IMR-90 (cell line): ENCODE data around the gene MS4A18. TPM values are rescaled to one million over a fixed set of nuclear protein-coding genes. Genes with fewer than 3 reads are reported as not detected.

Source experiments
- ATAC-seq: fragments of 200-7000 bp; cut with Tn5 transposase; 2 replicates; pipeline ENCODE4 v1.9.1; 2020; ENCODE audit warnings: low read depth, mild to moderate bottlenecking, moderate library complexity
- BruUV-seq: library from RNA; stranded (reverse); fragments of 400-500 nt; replicated peaks from 2 replicates; lab custom pipeline; 2021; lab: Mats Ljungman, UMichigan
- CTCF ChIA-PET: fragments of 300-600 bp; formaldehyde crosslinking; extraction: SDS; loops from one replicate; lab custom pipeline; 2021; ENCODE audit warnings: antibody characterized with exemption; lab: Yijun Ruan, JAX
- POLR2A ChIA-PET: fragments of 300-600 bp; sonication (Branson Sonifier 250); formaldehyde crosslinking; loops from one replicate; lab custom pipeline; 2022; ENCODE audit warnings: antibody characterized with exemption; ENCODE audit not compliant: unreplicated experiment; lab: Charles Lee
- DNase-seq: peaks from one replicate; pipeline ENCODE4 v3.0.0; 2013
- H2AFZ ChIP-seq: replicated peaks from 2 replicates; pipeline ENCODE3; 2013; ENCODE audit warnings: low read length, mild to moderate bottlenecking; ENCODE audit not compliant: poor library complexity
- H2AK5ac ChIP-seq: 2 replicates; pipeline ENCODE4 v1.6.1; 2013; ENCODE audit warnings: low read depth, low read length, inconsistent platforms
- H2AK9ac ChIP-seq: replicated peaks from 2 replicates; pipeline ENCODE3; 2013; ENCODE audit warnings: mild to moderate bottlenecking, low read depth, low read length, moderate library complexity; ENCODE audit not compliant: poor library complexity
- H2BK120ac ChIP-seq: 2 replicates; pipeline ENCODE4 v1.6.1; 2013; ENCODE audit warnings: low read depth, low read length, inconsistent platforms
- H2BK15ac ChIP-seq: 3 replicates; pipeline ENCODE4 v1.6.1; 2013; ENCODE audit warnings: low read depth, low read length, inconsistent platforms
- H2BK20ac ChIP-seq: 2 replicates; pipeline ENCODE4 v1.6.1; 2013; ENCODE audit warnings: low read depth, mild to moderate bottlenecking, inconsistent platforms, low read length, moderate library complexity
- H2BK5ac ChIP-seq: 2 replicates; pipeline ENCODE4 v1.6.1; 2013; ENCODE audit warnings: mild to moderate bottlenecking, low read depth, low read length, inconsistent platforms; ENCODE audit not compliant: poor library complexity, severe bottlenecking
- H3K14ac ChIP-seq: replicated peaks from 2 replicates; pipeline ENCODE4 v1.6.1; 2013; ENCODE audit warnings: low read depth, low read length, inconsistent platforms
- H3K18ac ChIP-seq: 2 replicates; pipeline ENCODE4 v1.6.1; 2013; ENCODE audit warnings: low read depth, low read length, control low read depth
- H3K23ac ChIP-seq: 2 replicates; pipeline ENCODE4 v1.6.1; 2013; ENCODE audit warnings: low read depth, low read length, inconsistent platforms
- H3K27ac ChIP-seq: 2 replicates; pipeline ENCODE4 v1.5.1; 2013; ENCODE audit warnings: mild to moderate bottlenecking, control low read depth, low read length; ENCODE audit not compliant: insufficient read depth
- H3K27me3 ChIP-seq: 2 replicates; pipeline ENCODE4 v1.6.1; 2013; ENCODE audit warnings: low read length; ENCODE audit not compliant: control insufficient read depth, insufficient read depth
- H3K36me3 ChIP-seq: 2 replicates; pipeline ENCODE4 v1.6.1; 2013; ENCODE audit warnings: low read length, mixed read lengths; ENCODE audit not compliant: control insufficient read depth, insufficient read depth
- H3K4ac ChIP-seq: 2 replicates; pipeline ENCODE4 v1.6.1; 2013; ENCODE audit warnings: low read depth, low read length, inconsistent platforms
- H3K4me1 ChIP-seq: 2 replicates; pipeline ENCODE4 v1.6.1; 2013; ENCODE audit warnings: low read length, mixed read lengths; ENCODE audit not compliant: control insufficient read depth, insufficient read depth
- H3K4me2 ChIP-seq: 2 replicates; pipeline ENCODE4 v1.6.1; 2013; ENCODE audit warnings: low read depth, mild to moderate bottlenecking, control low read depth, low read length, moderate library complexity
- H3K4me3 ChIP-seq: 2 replicates; pipeline ENCODE4 v1.5.1; 2013; ENCODE audit warnings: low read depth, mild to moderate bottlenecking, control low read depth, low read length, moderate library complexity; ENCODE audit not compliant: insufficient read depth
- H3K56ac ChIP-seq: 2 replicates; pipeline ENCODE4 v1.6.1; 2013; ENCODE audit warnings: low read length, inconsistent platforms; ENCODE audit not compliant: insufficient read depth; ENCODE audit errors: extremely low read depth
- H3K79me1 ChIP-seq, 2 experiments: 2 replicates each; pipeline ENCODE4 v1.6.1; 2013; ENCODE audit warnings: low read length in 2 of 2, inconsistent platforms in 1 of 2, low read depth in 1 of 2
- H3K9ac ChIP-seq: 2 replicates; pipeline ENCODE4 v1.6.1; 2013; ENCODE audit warnings: low read depth, low read length, control low read depth
- H3K9me1 ChIP-seq: 2 replicates; pipeline ENCODE4 v1.6.1; 2013; ENCODE audit warnings: low read length, inconsistent platforms; ENCODE audit not compliant: insufficient read depth
- H3K9me3 ChIP-seq: 2 replicates; pipeline ENCODE4 v1.6.1; 2013; ENCODE audit warnings: low read length; ENCODE audit not compliant: control insufficient read depth, insufficient read depth
- H4K20me1 ChIP-seq: 2 replicates; pipeline ENCODE4 v1.6.1; 2013; ENCODE audit warnings: low read length, inconsistent platforms; ENCODE audit not compliant: insufficient read depth
- H4K5ac ChIP-seq: 2 replicates; pipeline ENCODE4 v1.6.1; 2013; ENCODE audit warnings: mild to moderate bottlenecking, low read depth, low read length, control low read depth
- H4K8ac ChIP-seq, 2 experiments: 2 replicates each; pipeline ENCODE4 v1.6.1; 2013; ENCODE audit warnings: low read depth in 2 of 2, low read length in 2 of 2, control low read depth in 1 of 2, inconsistent platforms in 1 of 2
- H4K91ac ChIP-seq: 2 replicates; pipeline ENCODE4 v1.6.1; 2013; ENCODE audit warnings: low read depth, low read length, inconsistent platforms; ENCODE audit not compliant: insufficient read depth
- BHLHE40 ChIP-seq: fragments of 150-350 bp; IDR thresholded peaks from 2 replicates; pipeline ENCODE4 v1.6.1; 2016; ENCODE audit warnings: mild to moderate bottlenecking, low read depth, low read length
- CHD1 ChIP-seq: IDR thresholded peaks from 2 replicates; pipeline ENCODE4 v1.6.1; 2012; ENCODE audit warnings: low read depth, low read length, improper control_type of control experiment
- FOS ChIP-seq: fragments of 150-350 bp; IDR thresholded peaks from 2 replicates; pipeline ENCODE4 v1.6.1; 2016; ENCODE audit warnings: low read depth, low read length
- MAFK ChIP-seq: IDR thresholded peaks from 2 replicates; pipeline ENCODE4 v1.6.1; 2012; ENCODE audit warnings: low read depth, low read length, improper control_type of control experiment
- MAZ ChIP-seq: IDR thresholded peaks from 2 replicates; pipeline ENCODE4 v1.6.1; 2012; ENCODE audit warnings: low read depth, mild to moderate bottlenecking, low read length, improper control_type of control experiment, moderate library complexity, borderline replicate concordance
- MXI1 ChIP-seq: IDR thresholded peaks from 2 replicates; pipeline ENCODE4 v1.6.1; 2012; ENCODE audit warnings: low read depth, mild to moderate bottlenecking, low read length, moderate library complexity, borderline replicate concordance
- NFE2L2 ChIP-seq: fragments of 150-350 bp; IDR thresholded peaks from 2 replicates; pipeline ENCODE4 v1.6.1; 2016; ENCODE audit warnings: low read depth, mild to moderate bottlenecking, low read length
- POLR2A ChIP-seq: IDR thresholded peaks from 2 replicates; pipeline ENCODE4 v1.6.1; 2012; ENCODE audit warnings: mild to moderate bottlenecking, low read depth, low read length
- RCOR1 ChIP-seq: IDR thresholded peaks from 2 replicates; pipeline ENCODE4 v1.6.1; 2012; ENCODE audit warnings: mild to moderate bottlenecking, low read length, improper control_type of control experiment; ENCODE audit not compliant: insufficient replicate concordance
- RFX5 ChIP-seq: IDR thresholded peaks from 2 replicates; pipeline ENCODE4 v1.8.0; 2012; ENCODE audit warnings: low read depth, mild to moderate bottlenecking, low read length, moderate library complexity
- SMC3 ChIP-seq: fragments of 150-350 bp; IDR thresholded peaks from 2 replicates; pipeline ENCODE4 v1.6.1; 2016; ENCODE audit warnings: low read depth, mild to moderate bottlenecking, antibody characterized with exemption, low read length, moderate library complexity
- WGBS, 2 experiments: methylation state at CpG; one replicate each; pipeline versions ENCODE4 v1.1.5 to v1.1.7; 2013; ENCODE audit warnings: missing lambda C conversion rate in 2 of 2; ENCODE audit not compliant: insufficient read length in 1 of 2; ENCODE audit errors: extremely low coverage in 2 of 2; 5-methylcytosine and 5-hydroxymethylcytosine counted together
- dilution Hi-C: fragments of 300-500 bp; cut with HindIII; formaldehyde crosslinking; loops from one replicate; pipeline ENCODE4 v1.14.3; 2018; ENCODE audit warnings: low sequenced_read_pairs; ENCODE audit not compliant: unreplicated experiment
- in situ Hi-C: fragments of 300-500 bp; cut with MboI; formaldehyde crosslinking; loops from 3 replicates; pipeline ENCODE4 v1.14.3; 2019; ENCODE audit warnings: low sequenced_read_pairs, inconsistent platforms, mixed read lengths
- intact Hi-C: fragments of 100-400 bp; cut with micrococcal nuclease; formaldehyde crosslinking; loops from 2 replicates; pipeline ENCODE4 v1.10.0; 2022
- polyA plus RNA-seq, 3 experiments: library from polyadenylated mRNA; depleted of rRNA; stranded (reverse); fragments of >200 nt; gene quantifications; 2 replicates each; pipeline ENCODE4 v1.2.3, GENCODE V29; 2012; ENCODE audit warnings: low replicate concordance in 1 of 3
- total RNA-seq: library from RNA; depleted of rRNA; stranded (reverse); fragments of >200 nt; gene quantifications from 2 replicates; pipeline ENCODE4 v1.2.3, GENCODE V29; 2012
- TF ChIP-seq, protein P1 (sequence below): conservative IDR thresholded peaks from 2 replicates; pipeline ENCODE4 v1.5.1; 2012; ENCODE audit warnings: mild to moderate bottlenecking, low read depth, low read length, improper control_type of control experiment
- TF ChIP-seq, protein P2 (sequence below): fragments of 150-350 bp; IDR thresholded peaks from 2 replicates; pipeline ENCODE4 v1.6.1; 2017; ENCODE audit warnings: mild to moderate bottlenecking, antibody characterized with exemption, low read length, low read depth
- TF ChIP-seq, protein P3 (sequence below): fragments of 150-350 bp; IDR thresholded peaks from 2 replicates; pipeline ENCODE4 v1.6.1; 2016; ENCODE audit warnings: low read depth, mild to moderate bottlenecking, low read length, moderate library complexity, borderline replicate concordance

The MS4A18 gene
- total and polyA plus RNA-seq, 2 of the 4 experiments (the other 2 are of a cell fraction) = not detected

DNA sequence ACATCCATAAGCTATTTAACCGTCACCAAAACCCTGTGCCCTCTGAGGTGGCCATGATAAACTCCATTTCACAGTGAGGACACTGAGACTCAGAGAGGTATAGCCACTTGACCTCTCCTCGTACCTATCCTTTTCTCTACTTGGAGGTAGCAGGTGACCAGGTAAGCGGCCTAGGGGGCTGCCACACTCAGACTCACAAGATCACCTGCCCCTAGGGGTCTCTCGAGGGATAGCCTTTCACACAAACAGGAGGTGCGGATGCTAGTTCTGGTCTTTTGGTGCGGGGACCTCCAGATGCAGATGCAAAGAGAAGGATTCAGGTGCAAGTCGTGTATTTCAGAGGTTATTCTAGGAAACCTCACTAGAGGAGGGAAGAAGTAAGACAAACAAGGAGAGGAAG, 14.6 kb downstream of the MS4A18 start:
- Histone ChIP-seq H2AFZ (no peak overlapping the region), H3K4me2 (no peak overlapping the region), H3K14ac (no peak overlapping the region), H3K18ac (no peak overlapping the region), H2AK9ac (no peak overlapping the region), H3K56ac (no peak overlapping the region), H3K9me1 (no peaks in the 10 kb centered on the region), H3K9ac (no peak overlapping the region), H2BK20ac (no peak overlapping the region), H2BK15ac (no peak overlapping the region), H3K23ac (no peak overlapping the region), H3K79me1 (no peaks in the 10 kb centered on the region), H3K4me1 (no peaks in the 10 kb centered on the region), H3K27ac (no peak overlapping the region), H3K36me3 (no peaks in the 10 kb centered on the region), H3K9me3 (no peaks in the 10 kb centered on the region), H4K91ac (no peak overlapping the region), H2AK5ac (no peak overlapping the region), H2BK5ac (no peak overlapping the region), H4K8ac (no peak overlapping the region), H2BK120ac (no peak overlapping the region), H4K5ac (no peak overlapping the region), H4K20me1 (no peaks in the 10 kb centered on the region), H3K4ac (no peak overlapping the region), H3K27me3 (no peaks in the 10 kb centered on the region), H3K4me3 (no peak overlapping the region)
- 20% methylated on average over 2 of the region's 7 CpGs; no CpG with 5 or more reads in 1 of the 2 experiments for WGBS, 2 experiments
- dilution Hi-C loops (no loop called here), in situ Hi-C loops (no loop called here), intact Hi-C loops (no loop called here)
- POLR2A ChIA-PET = no interaction called here
- no TSS peak for BruUV-seq
- no peak for ATAC-seq
- no peak for DNase-seq
- TF ChIP-seq MAFK (no peak), MAZ (no peak), CHD1 (no peak), RCOR1 (no peak), POLR2A (no peak), SMC3 (no peak), MXI1 (no peak), RFX5 (no peak), NFE2L2 (no peak), FOS (no peak), BHLHE40 (no peak)
- TF ChIP-seq, protein P1, sequence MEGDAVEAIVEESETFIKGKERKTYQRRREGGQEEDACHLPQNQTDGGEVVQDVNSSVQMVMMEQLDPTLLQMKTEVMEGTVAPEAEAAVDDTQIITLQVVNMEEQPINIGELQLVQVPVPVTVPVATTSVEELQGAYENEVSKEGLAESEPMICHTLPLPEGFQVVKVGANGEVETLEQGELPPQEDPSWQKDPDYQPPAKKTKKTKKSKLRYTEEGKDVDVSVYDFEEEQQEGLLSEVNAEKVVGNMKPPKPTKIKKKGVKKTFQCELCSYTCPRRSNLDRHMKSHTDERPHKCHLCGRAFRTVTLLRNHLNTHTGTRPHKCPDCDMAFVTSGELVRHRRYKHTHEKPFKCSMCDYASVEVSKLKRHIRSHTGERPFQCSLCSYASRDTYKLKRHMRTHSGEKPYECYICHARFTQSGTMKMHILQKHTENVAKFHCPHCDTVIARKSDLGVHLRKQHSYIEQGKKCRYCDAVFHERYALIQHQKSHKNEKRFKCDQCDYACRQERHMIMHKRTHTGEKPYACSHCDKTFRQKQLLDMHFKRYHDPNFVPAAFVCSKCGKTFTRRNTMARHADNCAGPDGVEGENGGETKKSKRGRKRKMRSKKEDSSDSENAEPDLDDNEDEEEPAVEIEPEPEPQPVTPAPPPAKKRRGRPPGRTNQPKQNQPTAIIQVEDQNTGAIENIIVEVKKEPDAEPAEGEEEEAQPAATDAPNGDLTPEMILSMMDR = no peak
- TF ChIP-seq, protein P2, sequence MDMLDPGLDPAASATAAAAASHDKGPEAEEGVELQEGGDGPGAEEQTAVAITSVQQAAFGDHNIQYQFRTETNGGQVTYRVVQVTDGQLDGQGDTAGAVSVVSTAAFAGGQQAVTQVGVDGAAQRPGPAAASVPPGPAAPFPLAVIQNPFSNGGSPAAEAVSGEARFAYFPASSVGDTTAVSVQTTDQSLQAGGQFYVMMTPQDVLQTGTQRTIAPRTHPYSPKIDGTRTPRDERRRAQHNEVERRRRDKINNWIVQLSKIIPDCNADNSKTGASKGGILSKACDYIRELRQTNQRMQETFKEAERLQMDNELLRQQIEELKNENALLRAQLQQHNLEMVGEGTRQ = no peak
- TF ChIP-seq, protein P3, sequence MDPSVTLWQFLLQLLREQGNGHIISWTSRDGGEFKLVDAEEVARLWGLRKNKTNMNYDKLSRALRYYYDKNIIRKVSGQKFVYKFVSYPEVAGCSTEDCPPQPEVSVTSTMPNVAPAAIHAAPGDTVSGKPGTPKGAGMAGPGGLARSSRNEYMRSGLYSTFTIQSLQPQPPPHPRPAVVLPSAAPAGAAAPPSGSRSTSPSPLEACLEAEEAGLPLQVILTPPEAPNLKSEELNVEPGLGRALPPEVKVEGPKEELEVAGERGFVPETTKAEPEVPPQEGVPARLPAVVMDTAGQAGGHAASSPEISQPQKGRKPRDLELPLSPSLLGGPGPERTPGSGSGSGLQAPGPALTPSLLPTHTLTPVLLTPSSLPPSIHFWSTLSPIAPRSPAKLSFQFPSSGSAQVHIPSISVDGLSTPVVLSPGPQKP = no peak
- CTCF ChIA-PET = no interaction called here
